Measurements from ENCODE around the gene TENM3.

DNA sequence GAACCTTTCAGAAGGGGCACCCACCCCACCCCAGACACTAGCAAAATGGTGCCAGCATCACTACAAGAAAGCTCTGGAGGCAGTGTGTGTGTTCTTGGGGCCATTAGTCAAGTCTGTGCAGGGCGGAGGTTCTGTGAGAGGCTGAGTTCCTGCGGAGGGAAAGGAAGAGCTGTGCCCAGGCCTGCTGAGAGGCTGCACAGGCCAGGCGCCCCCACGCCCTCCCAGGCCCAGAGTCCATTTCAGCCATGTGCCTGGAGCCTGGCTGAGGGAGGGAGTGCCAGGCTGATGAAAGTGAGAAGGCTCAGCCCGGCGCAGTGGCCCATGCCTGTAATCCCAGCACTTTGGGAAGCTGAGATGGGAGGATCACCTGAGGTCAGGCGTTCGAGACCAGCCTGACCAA lies 584.0 kb downstream of the TENM3 start:
- TF ChIP-seq CTCF (IDR thresholded peaks at IDR 0.05; ENCODE audit: low read length): no peak
- TF ChIP-seq EZH2 (IDR thresholded peaks at IDR 0.05; ENCODE audit: borderline replicate concordance, low read length): no peak
